Measurements from ENCODE around the gene CYSTM1.
A peak's percentile ranks its signal among the peaks of the same experiment; 100 is the strongest.

The CYSTM1 gene

GRCh38 chr5:140174465-140175366 is at the start of gene CYSTM1:
Gene CYSTM1, plus strand, starts transcription at chr5:140175188. Its CDS starts 19,278 bp downstream, at chr5:140194466.
- FAIRE-seq, result no peak

GRCh38 chr5:140125637-140126036 is 49.4 kb upstream of the CYSTM1 start, which contains the start of gene IGIP:
Gene IGIP, plus strand, starts transcription at chr5:140125937. Its CDS starts 2,540 bp downstream, at chr5:140128477.
- FAIRE-seq, result no peak
- DNase-seq (ENCODE audit: low spot score), result no peak

More at GRCh38 chr5:140174465-140175366, at the start of gene CYSTM1:
- DNase-seq (ENCODE audit: low spot score), result peak; percentile 64

GRCh38 chr5:140126315-140127012 is 48.5 kb upstream of the CYSTM1 start:
- FAIRE-seq (no peak), DNase-seq (ENCODE audit: low spot score) (no peak)

GRCh38 chr5:140128376-140128775 is 46.6 kb upstream of the CYSTM1 start:
- FAIRE-seq, result no peak
- no peak for DNase-seq (ENCODE audit: low spot score)

GRCh38 chr5:140130949-140131733 is 43.8 kb upstream of the CYSTM1 start:
- FAIRE-seq, result no peak
- no peak for DNase-seq (ENCODE audit: low spot score)

DNA sequence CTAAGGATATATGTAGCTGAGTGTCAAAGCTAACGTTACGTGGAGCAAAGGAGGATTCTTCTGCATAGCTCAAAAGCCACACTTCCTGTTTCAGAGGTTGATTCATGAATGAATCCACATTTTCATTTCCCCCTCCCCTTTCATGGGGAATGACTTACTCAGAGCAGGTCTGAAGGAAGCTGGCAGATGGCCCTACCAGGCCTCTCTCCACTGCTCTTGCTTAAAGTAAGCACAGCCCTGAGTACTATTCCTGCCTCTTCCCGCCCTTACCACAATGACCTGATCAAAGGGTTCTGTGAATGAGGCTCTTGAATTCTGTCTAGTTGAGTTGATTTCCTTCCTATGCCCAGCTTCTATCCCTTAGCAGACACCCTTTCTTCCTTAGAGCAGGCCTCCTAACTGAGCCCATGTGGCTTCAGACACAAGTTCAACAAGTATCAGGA is 43.0 kb upstream of the CYSTM1 start:
- FAIRE-seq (peak; percentile 96), DNase-seq (ENCODE audit: low spot score) (peak; percentile 85)

DNA sequence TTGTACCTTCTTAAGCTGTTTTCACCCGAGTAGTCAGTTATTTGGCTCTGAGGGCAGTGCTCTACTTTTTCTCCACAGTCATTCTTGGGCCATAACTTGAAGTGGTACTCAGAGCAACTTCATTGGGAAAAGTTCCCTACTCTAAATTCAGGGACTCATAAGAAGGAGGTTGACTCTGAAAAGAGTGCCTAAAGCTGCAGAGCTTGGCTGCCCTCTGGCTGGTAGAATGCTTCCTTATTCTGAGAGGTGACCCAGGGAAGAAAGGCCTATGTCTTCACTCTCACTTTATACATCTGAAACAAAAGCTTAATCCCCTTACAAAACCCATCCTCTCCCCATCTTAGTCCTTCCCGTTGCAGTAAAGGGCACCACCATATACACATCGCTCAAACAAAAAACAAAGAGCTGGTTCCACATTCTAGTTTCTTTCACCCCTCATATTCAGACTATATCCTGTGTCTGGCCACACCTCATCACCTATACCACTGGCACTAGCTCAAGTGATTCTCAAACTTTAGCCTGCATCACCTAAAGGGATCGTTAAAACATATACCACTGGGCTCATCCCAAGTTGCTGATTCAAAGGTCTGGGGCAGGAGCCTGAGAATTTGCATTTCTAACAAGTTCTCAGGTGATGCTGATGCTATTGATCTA is 41.3 kb upstream of the CYSTM1 start:
- DNase-seq (ENCODE audit: low spot score) (no peak), FAIRE-seq (no peak)

DNA sequence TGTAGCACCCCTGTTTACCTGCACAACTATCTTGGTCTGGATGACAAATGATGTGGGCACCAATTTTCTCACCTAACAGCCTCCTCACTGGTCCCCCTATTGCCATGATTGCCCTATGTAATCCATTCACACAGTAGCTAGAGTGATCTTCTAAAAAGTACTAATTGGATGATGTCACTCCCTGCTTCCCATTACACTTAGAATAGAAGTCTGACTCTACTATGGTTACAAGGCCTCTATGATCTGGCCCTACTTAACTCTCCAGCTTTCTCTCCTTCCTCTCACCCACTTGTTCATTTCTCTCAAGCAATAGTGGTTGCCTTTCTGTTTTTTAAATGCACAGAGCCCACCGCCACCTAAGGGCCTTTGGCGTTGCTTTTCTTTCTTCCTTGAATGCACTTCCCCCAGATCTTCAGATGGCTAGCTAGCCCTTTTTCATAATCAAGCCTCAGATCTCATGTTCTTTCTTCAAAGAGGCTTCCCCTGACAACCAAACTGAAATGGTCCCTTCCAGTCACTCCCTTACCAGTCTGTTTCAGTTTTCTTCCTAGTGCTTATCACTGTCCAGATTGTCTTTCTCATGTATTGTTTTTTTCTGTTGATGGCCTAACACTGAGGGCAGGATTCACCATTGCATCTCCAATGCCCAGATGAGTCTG is 40.6 kb upstream of the CYSTM1 start:
- no peak for DNase-seq (ENCODE audit: low spot score)
- FAIRE-seq, result no peak

DNA sequence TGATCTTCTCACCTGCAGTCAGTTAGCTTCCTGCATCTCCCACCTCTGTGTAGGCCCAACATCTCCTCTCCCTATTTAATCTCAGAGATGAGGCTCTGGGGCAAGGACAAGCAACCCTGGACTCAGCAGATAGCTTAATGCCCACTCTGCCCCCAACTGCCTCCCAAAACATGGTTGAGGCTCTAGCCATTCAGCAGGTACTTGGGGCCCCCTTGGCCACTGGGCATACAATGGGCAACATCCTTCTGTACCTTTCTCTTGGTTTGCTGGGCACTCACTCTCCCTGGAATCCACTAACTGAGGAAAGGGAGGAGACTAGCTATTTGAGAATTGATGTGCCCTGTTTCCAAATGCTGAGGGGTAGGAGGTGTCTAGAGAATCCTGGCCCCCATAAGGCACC is 39.9 kb upstream of the CYSTM1 start:
- DNase-seq (ENCODE audit: low spot score) (no peak), FAIRE-seq (no peak)

- FAIRE-seq, result no peak
- DNase-seq (ENCODE audit: low spot score), result no peak
Observed at GRCh38 chr5:140136624-140137023, 38.4 kb upstream of the CYSTM1 start.

DNA sequence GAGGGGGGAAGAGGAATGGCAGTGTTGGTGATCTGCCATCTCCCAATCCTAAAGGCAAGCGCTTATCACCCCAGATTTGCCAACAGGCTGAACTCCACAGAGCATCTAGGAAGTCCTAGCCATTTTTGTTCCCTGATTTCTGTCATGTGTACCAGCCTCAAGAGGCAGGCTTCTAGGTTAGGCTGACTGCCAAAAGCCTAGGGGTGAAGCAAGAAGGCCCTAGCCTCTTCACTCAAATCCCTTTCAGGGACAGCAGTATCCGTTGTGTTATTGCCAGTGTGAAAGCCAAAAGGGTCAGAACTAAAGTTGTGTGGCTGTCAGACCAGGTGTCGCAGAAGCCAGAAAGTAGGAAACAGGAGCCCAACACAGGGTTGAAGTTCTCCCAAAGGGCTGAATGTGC is 34.6 kb upstream of the CYSTM1 start:
- FAIRE-seq (no peak), DNase-seq (ENCODE audit: low spot score) (no peak)

GRCh38 chr5:140141241-140141640 is 33.7 kb upstream of the CYSTM1 start:
- no peak for DNase-seq (ENCODE audit: low spot score)
- no peak for FAIRE-seq

- no peak for DNase-seq (ENCODE audit: low spot score)
Observed at GRCh38 chr5:140142246-140142645, 32.7 kb upstream of the CYSTM1 start.

GRCh38 chr5:140142856-140143255 is 32.1 kb upstream of the CYSTM1 start:
- FAIRE-seq, result no peak
- no peak for DNase-seq (ENCODE audit: low spot score)

More at GRCh38 chr5:140142246-140142645, 32.7 kb upstream of the CYSTM1 start:
- no peak for FAIRE-seq

DNA sequence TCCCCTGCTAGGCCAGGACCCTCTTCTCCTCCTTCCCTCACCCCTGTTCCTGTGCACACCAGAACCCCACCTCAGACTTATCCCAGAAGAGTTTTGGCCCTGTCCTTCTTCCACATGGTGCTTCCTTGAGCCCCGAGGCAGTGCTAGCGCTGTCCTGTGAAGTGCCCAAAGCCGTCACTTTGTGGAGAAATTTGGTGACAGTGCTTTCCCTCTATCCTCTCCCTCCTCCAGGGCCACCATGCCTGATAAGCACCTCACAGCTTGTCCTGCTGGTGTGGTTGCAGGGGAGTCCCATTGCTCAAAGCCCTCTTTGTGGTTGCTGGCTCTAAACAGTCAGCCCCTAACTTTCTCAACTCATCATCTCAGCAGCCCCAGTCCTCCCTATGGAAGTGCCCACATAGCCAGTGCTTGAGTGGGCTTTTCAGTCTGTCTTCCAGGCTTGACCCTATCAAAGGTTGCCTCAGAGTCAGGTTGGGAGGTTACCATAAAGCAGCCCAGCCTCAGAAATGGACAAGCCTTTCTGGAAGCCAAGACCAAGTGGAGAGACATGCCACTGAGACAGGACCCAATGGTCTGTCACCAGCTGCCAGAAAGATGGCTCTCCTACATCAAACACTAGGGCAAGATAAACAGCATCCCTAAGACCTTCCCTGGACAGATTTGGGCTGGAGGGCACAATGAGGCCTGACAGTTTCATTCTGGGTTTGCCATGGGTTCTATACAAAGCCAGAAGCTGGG is 31.3 kb upstream of the CYSTM1 start:
- no peak for FAIRE-seq
- DNase-seq (ENCODE audit: low spot score), result no peak

GRCh38 chr5:140145256-140145655 is 29.7 kb upstream of the CYSTM1 start:
- no peak for DNase-seq (ENCODE audit: low spot score)
- no peak for FAIRE-seq

- no peak for FAIRE-seq
Observed at GRCh38 chr5:140145818-140146522, 29.0 kb upstream of the CYSTM1 start.

GRCh38 chr5:140146523-140146842 is 28.5 kb upstream of the CYSTM1 start:
- no peak for FAIRE-seq

More at GRCh38 chr5:140145818-140146522, 29.0 kb upstream of the CYSTM1 start:
- DNase-seq (ENCODE audit: low spot score), result no peak

GRCh38 chr5:140147460-140147859 is 27.5 kb upstream of the CYSTM1 start:
- no peak for FAIRE-seq
- no peak for DNase-seq (ENCODE audit: low spot score)

More at GRCh38 chr5:140146523-140146842, 28.5 kb upstream of the CYSTM1 start:
- no peak for DNase-seq (ENCODE audit: low spot score)

Measured in RCC 7860 (cell line).